Suppressor macrophage treated with lipopolysaccharide for 4 hours (primary cell): ENCODE results near the gene USP19.

Experiments
- DNase-seq: peaks from one replicate; pipeline ENCODE4 v3.0.0-alpha.2; 2020

Gene USP19

DNA sequence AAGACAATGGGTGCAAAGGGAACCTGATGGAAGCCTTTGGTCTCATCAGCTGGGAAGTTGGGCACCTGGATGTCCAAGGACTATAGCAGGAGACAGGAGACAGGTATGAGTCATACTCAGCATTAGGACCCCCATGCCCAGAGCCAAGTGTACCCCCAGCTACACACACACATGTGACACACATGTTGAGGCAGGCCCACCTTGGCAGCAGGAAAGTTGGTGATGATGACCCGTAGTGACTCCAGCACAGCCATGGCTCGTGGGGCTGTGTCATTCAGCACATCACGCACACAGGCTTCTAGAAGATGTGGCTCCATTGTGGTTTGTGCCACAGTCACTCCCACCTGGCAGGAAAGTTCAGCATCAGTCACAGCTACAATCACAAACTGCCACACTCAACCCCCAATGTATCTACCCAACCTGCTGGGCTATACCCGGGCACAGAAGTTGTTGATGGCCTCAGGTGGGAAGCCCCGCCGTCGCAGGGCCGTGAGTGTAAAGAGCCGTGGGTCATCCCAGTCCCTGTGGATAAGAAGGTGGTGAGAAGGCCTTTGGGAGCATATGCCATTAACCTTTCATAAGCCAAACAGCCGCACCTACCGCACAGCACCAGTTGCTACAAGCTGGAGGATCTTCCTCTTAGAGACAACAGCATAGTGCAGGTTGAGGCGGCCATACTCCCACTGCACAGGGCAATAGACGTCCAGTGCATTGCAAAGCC, 21.6 kb downstream of the USP19 start:
- no peak for DNase-seq

DNA sequence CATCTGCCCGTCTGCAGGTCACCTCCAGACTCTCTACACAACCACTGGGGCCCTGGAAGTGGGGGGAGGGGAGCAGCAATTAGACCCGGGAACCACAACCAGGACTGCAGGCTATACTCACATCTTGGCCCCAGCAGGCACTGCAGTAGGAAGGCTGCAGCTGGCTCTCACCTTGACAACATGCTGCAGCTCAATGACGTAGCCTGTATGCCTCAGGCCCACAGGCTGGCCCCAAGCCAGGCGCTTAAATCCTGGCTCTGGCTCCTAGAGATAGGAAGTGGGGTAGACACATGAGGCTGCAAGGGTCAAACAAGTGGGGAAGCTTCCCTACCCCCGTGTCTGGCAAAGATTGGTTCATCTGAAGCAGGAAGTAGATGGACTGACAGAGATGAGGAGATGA, 22.2 kb downstream of the USP19 start:
- DNase-seq = no peak

DNA sequence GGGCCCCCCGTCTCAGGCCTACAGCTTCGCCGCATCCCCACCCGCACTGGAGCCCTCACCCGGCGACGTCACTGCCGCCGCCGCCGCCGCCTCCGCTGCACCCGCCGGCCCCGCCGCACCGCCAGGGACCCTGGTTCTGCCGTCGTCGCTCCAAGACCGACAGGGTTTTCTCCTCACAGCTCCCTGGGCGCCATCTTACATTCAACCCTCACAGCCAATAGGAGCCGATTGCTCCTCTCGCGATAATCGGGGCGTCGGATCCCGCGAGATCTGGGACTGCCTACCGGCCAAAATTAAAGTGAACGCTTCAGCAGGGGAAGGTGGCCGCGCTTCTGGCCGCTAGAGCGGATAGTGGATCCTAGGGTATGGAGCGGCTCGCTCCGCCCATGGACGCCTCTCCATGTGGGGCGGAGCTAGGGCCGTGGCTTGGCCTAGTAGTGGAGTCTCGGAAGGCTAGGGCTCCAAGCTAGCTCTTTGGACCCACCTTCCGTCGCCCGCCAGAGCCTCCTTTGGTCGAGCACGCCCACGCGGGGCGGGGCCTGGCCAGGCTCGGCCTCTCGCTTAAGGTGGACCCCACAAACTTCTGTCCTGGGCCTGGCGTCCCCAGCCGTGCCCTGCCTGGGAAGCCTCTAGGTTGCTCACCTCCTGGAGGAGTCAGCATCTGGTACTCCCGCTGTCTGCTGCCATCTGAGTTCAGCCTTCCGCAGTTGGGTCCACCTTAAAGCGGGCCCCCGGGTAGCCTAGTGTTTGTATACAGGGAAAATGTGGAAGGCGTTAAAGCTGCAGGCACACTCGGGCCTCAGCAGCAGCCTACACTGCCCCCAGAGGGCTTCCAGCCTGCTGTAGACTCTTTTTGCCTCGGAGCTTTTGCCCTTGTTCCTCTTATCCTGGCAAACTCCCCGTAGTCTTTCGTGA, 26.5 kb downstream of the USP19 start, which contains the start of gene QRICH1:
Gene QRICH1 (minus strand): TSS at position 219 of the 915 bp plus-strand sequence. CDS start 17,054 bp downstream, outside the sequence.
- DNase-seq = peak; percentile 99

DNA sequence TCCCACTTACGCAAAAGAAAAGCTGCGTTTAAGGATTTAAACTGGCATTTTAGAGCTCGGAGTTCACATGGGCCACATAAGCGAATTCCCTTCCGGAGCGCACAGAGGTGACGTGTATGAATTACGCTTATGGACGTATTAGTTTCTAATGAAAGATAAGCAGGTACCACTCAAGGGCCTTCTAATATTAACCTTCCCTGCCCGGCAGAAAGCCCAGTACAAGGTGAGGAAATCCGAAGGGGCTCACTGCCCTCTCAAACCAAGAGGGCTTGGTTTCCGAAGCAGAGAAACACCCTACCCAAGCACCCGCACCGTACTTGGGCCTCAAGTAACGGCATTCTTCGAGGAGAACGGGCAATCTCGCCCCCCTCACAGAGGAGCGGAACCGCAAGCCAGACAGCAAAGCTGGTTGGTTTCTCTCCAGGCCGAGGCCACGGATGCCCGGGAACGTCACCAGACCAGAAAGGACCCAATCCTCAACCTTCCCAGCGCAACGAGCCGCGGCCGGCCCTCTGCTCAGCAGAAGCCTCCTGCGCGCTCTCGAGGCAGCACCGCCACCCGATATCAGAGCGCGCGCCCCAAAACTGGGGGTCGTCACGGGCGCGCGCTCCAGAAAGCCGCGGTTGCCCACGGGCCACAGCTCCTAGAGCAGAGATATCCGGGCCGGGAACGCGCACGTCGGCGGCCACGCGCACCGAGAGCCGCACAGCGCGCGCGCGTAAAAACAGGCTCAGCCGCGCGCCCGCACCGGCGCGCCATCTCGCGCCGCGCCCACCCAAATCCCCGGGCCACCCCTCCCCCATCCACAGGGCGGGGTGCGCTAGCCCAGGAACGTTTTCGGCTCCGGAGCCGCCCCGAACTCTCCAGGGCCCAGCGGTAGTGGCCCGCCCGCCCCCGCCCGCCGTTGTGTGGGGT, 27.4 kb downstream of the USP19 start:
- DNase-seq = peak; percentile 79

DNA sequence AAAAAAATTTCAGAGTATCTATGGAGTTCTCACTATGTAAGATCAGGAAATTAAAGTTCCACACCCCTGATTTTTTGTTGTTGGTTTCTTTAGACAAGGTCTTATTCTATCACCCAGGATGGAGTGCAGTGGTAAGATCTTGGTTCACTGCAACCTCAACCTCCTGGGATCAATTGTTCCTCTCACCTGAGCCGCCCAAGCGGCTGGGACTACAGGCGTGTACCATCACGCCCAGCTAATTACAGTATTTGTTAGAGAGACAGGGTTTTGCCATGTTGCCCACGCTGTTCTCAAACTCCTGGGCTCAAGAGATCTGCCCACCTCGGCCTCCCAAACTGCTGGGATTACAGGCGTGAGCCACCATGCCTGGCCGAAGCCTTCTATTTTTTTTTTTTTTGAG, 39.2 kb downstream of the USP19 start:
- no peak for DNase-seq

DNA sequence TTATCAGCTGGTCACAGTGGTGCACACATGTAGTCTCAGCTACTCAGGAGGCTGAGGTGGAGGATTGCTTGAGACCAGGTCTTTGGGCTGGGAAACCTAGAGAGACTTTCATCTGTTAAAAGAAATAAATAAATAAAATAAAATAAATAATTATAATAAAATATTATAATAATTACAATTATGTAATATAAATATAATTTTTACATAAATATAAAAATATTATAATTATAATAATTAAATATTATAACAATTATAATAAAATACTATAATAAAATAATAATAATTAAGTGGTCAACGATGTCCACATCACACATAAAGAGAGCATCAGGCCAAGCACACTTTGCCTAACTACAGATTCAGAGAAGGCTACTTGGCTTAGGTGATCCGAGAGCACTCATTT, 41.4 kb downstream of the USP19 start:
- no peak for DNase-seq

DNA sequence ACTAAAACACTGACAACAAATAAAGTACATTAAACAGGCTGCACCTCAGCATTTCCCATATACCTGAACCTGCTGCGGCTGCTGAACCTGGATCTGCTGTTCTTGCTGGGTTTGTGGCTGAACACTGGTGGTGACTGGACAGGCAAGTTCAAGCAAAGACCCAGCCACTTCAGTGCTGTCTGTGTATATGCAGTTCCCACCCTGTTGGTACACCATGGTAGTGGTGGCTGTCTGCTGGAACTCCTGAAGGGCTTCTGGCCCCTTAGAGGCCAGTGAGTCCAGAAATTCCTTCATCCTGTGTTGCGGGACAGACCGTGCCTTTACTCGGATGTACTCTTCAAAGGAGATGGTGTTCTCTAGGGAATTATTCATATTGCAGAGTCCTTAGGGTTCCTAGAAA, 44.0 kb downstream of the USP19 start:
- no peak for DNase-seq

DNA sequence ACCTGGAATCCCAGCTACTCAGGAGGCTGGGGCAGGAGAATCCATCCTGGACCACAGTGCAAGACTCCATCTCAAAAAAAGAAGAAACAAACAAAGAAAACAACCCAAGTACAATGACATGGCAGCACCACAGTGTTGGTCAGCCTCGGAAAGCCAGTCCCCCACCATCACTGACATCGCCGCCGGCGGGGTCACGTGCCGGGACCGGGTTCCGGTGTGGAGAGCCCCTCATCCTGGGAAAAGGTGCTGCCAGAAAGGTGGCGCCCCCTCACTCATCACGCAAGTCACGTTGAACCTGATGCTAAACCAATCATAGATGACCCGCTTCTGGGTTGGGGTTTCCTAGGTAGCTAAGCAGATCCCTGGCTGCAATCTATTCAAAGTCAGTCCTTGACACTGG, 44.5 kb downstream of the USP19 start:
- DNase-seq = no peak
